Glomerular endothelial cell (primary cell): Measurements from ENCODE around the gene ELOVL2. TPM values are rescaled to one million over a fixed set of nuclear protein-coding genes. Genes with fewer than 3 reads are reported as not detected.
"Not testable (repeated sequence)": the region's sequence is repeated elsewhere in the genome, so short reads cannot be mapped to it uniquely, and the experiment has no call there.

Source experiments
- DNase-seq: peaks from one replicate; pipeline ENCODE4 v3.0.0-alpha.2; 2011; ENCODE audit warnings: low read depth, low spot score; ENCODE audit errors: extremely low read depth
- total RNA-seq: library from RNA; depleted of rRNA; stranded (reverse); fragments of >200 nt; gene quantifications from 2 replicates; pipeline ENCODE4 v1.2.3, GENCODE V29; 2015

The ELOVL2 gene
- total RNA-seq, 1 donor from 2014 or later: not detected

DNA sequence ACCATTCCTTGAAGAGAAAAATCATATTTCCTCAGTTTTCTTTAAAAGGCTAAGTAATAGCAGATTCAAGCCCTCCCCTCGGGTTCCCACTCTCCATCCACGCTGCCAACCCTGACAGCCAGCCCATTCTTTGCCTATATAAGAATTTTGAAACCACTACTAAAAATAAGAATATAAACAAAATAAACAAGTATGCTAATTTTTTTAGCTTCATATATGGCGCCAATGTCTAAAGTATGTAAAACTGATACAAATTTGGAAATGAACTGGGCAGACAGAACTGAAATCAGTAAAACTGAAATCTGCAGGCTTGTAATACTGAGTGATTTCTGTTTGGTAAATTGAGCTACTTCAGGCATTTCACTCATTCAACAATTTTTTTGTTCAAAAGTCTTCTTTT lies 19.0 kb downstream of the ELOVL2 start:
- DNase-seq: no peak

GRCh38 chr6:11023032-11023431 lies 21.1 kb downstream of the ELOVL2 start:
- DNase-seq: no peak

DNA sequence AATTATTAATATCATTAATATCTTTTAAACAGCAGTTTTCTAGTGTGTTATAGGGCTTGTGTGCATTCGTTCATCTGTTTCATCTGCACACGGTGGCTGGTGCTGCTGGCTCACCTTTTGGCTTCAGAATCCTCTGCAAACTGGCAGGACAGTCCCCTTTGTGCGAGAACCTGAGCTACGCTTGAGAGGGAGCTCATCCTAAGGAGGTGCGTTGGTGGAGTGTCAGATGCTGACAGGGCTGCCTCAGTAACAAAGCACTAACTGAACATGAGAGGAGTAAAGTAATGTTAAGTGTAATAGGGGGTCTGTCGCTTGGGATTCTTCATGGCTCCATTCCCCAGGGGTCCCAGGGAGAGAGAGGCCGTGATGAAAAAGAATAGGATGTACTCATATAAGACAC lies 22.4 kb downstream of the ELOVL2 start:
- DNase-seq: no peak

DNA sequence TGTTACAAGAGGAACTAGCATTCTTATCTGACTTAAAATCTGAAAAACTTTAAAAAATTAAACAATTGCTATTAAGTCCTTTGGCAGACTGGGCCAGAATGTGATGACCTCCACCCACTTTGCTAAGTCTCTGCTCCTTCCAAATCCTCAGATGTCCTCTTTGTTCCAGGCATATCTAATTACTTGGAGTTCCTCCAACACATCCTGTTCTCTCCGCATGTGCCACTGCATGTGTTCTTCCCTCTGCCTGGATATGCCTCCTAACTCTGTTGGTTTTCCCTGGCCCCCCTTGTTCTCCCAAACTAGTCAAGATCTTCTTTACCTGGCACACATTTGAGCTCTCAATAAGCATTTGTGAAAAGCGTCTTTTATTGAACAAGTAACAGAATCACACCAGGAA lies 23.1 kb downstream of the ELOVL2 start:
- no peak for DNase-seq

DNA sequence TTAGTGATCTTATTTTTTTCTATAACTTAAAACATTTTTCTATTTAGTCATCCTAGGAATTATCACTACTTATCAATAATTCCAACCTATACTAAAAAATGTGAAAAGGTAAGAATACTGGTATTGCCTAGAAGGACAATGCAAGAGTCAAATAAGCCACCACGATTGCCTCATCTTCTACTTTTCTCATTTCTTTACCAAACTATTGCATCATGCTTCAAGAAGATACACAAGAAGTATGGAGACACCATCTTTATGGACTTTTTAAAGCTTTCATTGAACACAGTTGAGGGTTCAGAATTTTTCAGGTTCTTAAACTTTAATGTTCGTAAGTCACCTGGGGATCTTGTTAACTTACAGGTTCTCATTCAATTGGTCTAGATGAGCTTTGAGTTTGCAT lies 25.9 kb downstream of the ELOVL2 start:
- DNase-seq: no peak

DNA sequence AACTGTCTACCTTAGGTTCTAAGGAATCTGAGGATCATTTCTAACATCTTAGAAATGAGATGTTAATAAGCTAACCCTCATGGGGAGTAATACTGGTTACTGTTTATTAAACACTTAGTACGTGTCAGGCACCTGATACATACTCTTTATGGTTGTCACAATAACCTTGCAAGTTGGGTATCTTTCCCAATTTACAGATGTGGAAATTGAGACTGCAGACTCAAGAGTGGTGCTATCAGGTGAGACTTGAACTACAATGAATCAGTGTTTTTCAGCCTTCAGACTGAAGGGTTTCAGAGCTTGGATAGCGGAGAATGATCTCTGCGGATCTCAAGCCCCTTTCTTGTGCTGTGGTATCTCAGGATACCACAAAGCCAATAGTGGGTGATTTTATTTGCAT lies 27.0 kb downstream of the ELOVL2 start:
- DNase-seq: no peak

DNA sequence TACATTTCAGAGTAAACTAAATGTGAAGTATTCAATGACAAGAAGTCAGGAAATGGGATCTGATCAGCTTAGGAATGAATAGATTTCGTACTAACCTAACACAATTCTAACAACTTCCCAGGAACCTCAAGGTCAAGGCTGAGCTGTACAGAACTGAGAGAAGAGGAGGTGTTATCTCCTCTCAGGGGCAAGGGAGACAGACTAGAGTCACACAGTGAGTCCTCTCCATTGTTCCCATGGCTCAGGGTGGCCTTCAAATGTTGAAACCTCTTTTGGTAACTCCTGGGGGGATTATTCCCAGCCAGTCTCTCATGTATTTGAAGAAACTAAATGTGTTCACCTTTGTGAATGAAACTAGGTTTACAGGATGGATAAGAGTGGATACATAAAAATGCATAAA lies 27.7 kb downstream of the ELOVL2 start:
- no peak for DNase-seq

GRCh38 chr6:11015102-11015501 lies 29.0 kb downstream of the ELOVL2 start:
- DNase-seq: no peak

DNA sequence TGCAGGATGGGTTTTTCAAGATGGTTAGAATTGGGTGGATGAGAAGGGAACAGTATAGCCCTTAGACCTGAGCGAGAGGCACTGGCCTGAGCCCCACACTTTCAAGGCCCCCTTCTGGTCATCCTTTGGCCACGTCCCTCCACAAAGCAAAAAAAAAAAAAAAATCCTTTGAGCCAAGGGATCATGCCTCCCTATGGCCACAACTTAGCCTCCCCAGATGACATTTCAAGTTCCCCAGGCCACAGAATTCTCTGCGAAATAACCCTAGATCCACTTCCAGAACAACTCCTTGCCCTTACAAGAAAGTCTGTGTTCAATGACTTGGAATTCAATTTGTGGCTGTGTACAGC lies 30.4 kb downstream of the ELOVL2 start:
- DNase-seq: no peak

- DNase-seq: no peak
Observed at GRCh38 chr6:11012976-11013720, 31.0 kb downstream of the ELOVL2 start.

- DNase-seq: no peak
Observed at GRCh38 chr6:11012295-11012754, 31.8 kb downstream of the ELOVL2 start.

DNA sequence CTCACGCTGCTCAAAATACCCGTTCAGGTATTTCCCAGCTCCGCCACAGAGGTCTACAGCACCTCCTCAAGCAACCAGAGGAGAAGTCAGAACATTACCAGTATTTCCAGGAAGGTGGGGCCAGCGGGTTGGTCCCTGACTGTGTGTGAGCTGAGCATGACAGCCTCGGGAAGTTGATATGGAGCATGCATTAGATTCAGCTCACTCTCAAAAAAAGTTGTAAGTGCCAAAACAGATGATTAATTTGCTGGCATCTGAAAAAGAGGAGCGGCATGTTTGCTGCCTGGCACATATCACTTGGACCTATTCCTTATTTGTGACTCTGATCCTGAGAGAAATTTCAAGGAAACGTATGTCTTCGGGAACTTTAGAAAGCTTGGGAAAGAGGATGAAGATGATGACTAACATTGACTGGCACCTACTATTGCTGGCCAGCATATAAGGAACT lies 32.3 kb downstream of the ELOVL2 start:
- DNase-seq: no peak

GRCh38 chr6:11009353-11009752 lies 34.8 kb downstream of the ELOVL2 start:
- no peak for DNase-seq

DNA sequence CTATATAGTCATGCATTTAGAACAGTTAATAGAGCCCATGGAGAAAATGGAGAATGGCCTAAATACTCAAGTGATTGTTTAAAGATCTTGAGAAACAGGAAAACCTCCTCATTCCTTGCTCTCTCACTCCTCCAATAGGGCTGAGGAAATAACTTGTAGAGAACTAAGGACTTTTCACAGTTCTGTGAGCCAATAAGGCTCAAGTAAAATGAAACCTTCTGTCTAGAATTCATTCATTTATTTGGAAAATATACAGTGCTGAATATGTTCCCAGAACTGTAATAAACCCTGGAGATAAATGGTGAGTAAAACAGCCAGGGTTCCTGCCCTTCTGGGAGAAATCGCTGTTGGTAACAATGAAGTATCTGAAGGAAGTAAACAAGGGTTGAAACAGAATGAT lies 35.3 kb downstream of the ELOVL2 start:
- no peak for DNase-seq

GRCh38 chr6:11007715-11008608 lies 36.1 kb downstream of the ELOVL2 start:
- DNase-seq: no peak

- no peak for DNase-seq
Observed at GRCh38 chr6:11006061-11006460, 38.0 kb downstream of the ELOVL2 start.

DNA sequence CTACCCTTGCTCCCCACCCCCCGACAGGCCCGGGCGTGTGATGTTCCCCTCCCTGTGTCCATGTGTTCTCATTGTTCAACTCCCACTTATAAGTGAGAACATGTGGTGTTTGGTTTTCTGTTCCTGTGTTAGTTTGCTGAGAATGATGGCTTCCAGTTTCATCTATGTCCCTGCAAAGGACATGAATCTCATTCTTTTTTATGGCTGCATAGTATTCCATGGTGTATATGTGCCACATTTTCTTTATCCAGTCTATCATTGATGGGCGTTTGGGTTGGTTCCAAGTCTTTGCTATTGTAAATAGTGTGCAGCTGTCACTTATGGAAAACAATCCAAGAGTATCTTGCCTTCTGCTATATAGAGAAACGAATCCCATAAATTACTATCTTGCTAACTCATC lies 40.8 kb downstream of the ELOVL2 start:
- DNase-seq: not testable (repeated sequence)

GRCh38 chr6:11002176-11002575 lies 41.9 kb downstream of the ELOVL2 start:
- no peak for DNase-seq

GRCh38 chr6:10999994-11000393 lies 44.1 kb downstream of the ELOVL2 start:
- no peak for DNase-seq

DNA sequence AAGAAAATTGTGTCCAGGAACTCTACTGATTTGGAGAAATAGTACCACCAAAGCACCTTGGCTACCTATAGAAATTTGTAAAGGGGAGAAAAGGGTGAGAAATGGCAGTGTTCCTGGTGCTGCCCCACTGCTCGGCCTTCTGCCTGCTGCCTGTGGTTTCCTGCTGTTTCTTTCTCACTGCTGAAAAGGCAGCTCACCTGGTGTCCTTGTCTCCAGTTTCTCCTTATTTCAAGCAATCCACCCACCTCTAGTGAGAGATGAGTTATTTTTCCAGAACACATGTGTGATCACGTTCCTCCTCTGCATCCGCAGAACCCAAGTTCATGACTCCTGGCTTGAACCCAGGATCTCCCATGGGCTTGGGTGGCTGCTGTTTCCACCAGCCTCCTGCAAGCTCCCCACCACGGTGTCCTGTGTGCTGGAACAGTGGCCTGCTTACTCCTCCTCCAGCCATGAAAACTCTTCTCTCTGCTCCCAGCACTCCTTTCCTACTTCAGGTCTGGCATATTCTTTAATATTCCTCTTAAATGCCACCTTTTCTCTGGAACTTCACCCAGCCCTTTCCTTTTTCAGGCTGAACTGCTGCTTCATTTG lies 48.9 kb downstream of the ELOVL2 start:
- DNase-seq: no peak

GRCh38 chr6:10993896-10994295 lies 50.2 kb downstream of the ELOVL2 start:
- no peak for DNase-seq

GRCh38 chr6:10991115-10991514 lies 53.0 kb downstream of the ELOVL2 start:
- no peak for DNase-seq
